SK-N-SH treated with all-trans-retinoic acid at 6 μM for 48 hours (cell line): ENCODE results near the gene CCDC89.

ENCODE experiments used
- ATAC-seq: fragments of 200-7000 bp; cut with Tn5 transposase; 3 replicates; pipeline ENCODE4 v1.9.1; 2020; ENCODE audit warnings: mild to moderate bottlenecking, moderate library complexity
- ARNTL ChIP-seq: fragments of 450-650 bp; formaldehyde crosslinking; IDR thresholded peaks from 2 replicates; pipeline ENCODE4 v1.5.0; 2020; ENCODE audit warnings: low read depth, mild to moderate bottlenecking, moderate library complexity, borderline replicate concordance
- BACH2 ChIP-seq: fragments of 250-450 bp; sonication (Bioruptor Pico); IDR thresholded peaks from 2 replicates; pipeline ENCODE4 v1.9.0; 2021; ENCODE audit warnings: mild to moderate bottlenecking, borderline replicate concordance
- CREB5 ChIP-seq: fragments of 250-450 bp; sonication (Bioruptor Pico); IDR thresholded peaks from 2 replicates; pipeline ENCODE4 v1.5.1; 2020; ENCODE audit warnings: low read depth, mild to moderate bottlenecking, moderate library complexity
- CSDC2 ChIP-seq: fragments of 250-450 bp; sonication (Bioruptor Pico); IDR thresholded peaks from 2 replicates; pipeline ENCODE4 v1.5.0; 2020; ENCODE audit warnings: mild to moderate bottlenecking, moderate library complexity
- CSRNP3 ChIP-seq: fragments of 250-450 bp; sonication (Bioruptor Pico); IDR thresholded peaks from 2 replicates; pipeline ENCODE4 v1.5.1; 2021; ENCODE audit warnings: mild to moderate bottlenecking, moderate library complexity
- ESRRG ChIP-seq: fragments of 250-450 bp; sonication (Bioruptor Pico); IDR thresholded peaks from 2 replicates; pipeline ENCODE4 v1.6.1; 2021; ENCODE audit warnings: mild to moderate bottlenecking
- ISL1 ChIP-seq: fragments of 250-450 bp; sonication (Bioruptor Pico); IDR thresholded peaks from 2 replicates; pipeline ENCODE4 v2.1.2; 2022; ENCODE audit warnings: mild to moderate bottlenecking, moderate library complexity
- OSR1 ChIP-seq: fragments of 250-450 bp; sonication (Bioruptor Pico); IDR thresholded peaks from 2 replicates; pipeline ENCODE4 v1.8.0; 2022; ENCODE audit warnings: moderate library complexity, mild to moderate bottlenecking, inconsistent platforms
- POU6F1 ChIP-seq: fragments of 250-450 bp; sonication (Bioruptor Pico); IDR thresholded peaks from 2 replicates; pipeline ENCODE4 v1.8.0; 2021; ENCODE audit warnings: low read depth, mild to moderate bottlenecking, moderate library complexity, borderline replicate concordance
- PPARA ChIP-seq: fragments of 250-450 bp; sonication (Bioruptor Pico); IDR thresholded peaks from 2 replicates; pipeline ENCODE4 v1.5.0; 2020; ENCODE audit warnings: mild to moderate bottlenecking, borderline replicate concordance
- RARB ChIP-seq: fragments of 250-450 bp; sonication (Bioruptor Pico); IDR thresholded peaks from 2 replicates; pipeline ENCODE4 v1.8.0; 2021; ENCODE audit warnings: mild to moderate bottlenecking, moderate library complexity
- SNAI2 ChIP-seq: fragments of 250-450 bp; sonication (Bioruptor Pico); IDR thresholded peaks from 2 replicates; pipeline ENCODE4 v1.5.0; 2020; ENCODE audit warnings: mild to moderate bottlenecking, moderate library complexity
- TCF4 ChIP-seq: fragments of 250-450 bp; sonication (Bioruptor Pico); IDR thresholded peaks from 2 replicates; pipeline ENCODE4 v1.8.0; 2021; ENCODE audit warnings: mild to moderate bottlenecking, moderate library complexity, borderline replicate concordance
- TOX ChIP-seq: fragments of 250-450 bp; sonication (Bioruptor Pico); IDR thresholded peaks from 2 replicates; pipeline ENCODE4 v1.8.0; 2021; ENCODE audit warnings: mild to moderate bottlenecking, moderate library complexity, borderline replicate concordance
- TSHZ2 ChIP-seq: fragments of 250-450 bp; sonication (Bioruptor Pico); IDR thresholded peaks from 2 replicates; pipeline ENCODE4 v1.5.0; 2020; ENCODE audit warnings: mild to moderate bottlenecking, moderate library complexity
- ZC3H10 ChIP-seq: fragments of 250-450 bp; sonication (Bioruptor Pico); IDR thresholded peaks from 2 replicates; pipeline ENCODE4 v1.5.1; 2021; ENCODE audit warnings: mild to moderate bottlenecking, moderate library complexity
- ZFP3 ChIP-seq: fragments of 250-450 bp; sonication (Bioruptor Pico); IDR thresholded peaks from 2 replicates; pipeline ENCODE4 v1.5.0; 2020; ENCODE audit warnings: mild to moderate bottlenecking, moderate library complexity
- ZFP30 ChIP-seq: fragments of 450-650 bp; formaldehyde crosslinking; IDR thresholded peaks from 2 replicates; pipeline ENCODE4 v1.5.0; 2022; ENCODE audit warnings: mild to moderate bottlenecking, moderate library complexity
- ZNF70 ChIP-seq: fragments of 450-650 bp; formaldehyde crosslinking; IDR thresholded peaks from 2 replicates; pipeline ENCODE4 v1.5.0; 2020; ENCODE audit warnings: mild to moderate bottlenecking, moderate library complexity

Gene CCDC89

GRCh38 chr11:85663080-85663752 lies 22.8 kb downstream of the CCDC89 start:
- no peak for ATAC-seq
- TF ChIP-seq ARNTL (CRISPR knock-in tag) (no peak), BACH2 (CRISPR knock-in tag) (no peak), ZNF70 (CRISPR knock-in tag) (no peak), SNAI2 (CRISPR knock-in tag) (no peak), POU6F1 (CRISPR knock-in tag) (no peak), ISL1 (CRISPR knock-in tag) (no peak), ZFP30 (no peak), ZC3H10 (CRISPR knock-in tag) (no peak), ESRRG (CRISPR knock-in tag) (no peak), TCF4 (no peak), ZFP3 (CRISPR knock-in tag) (no peak), OSR1 (CRISPR knock-in tag) (no peak), PPARA (no peak), CREB5 (no peak), RARB (no peak), TOX (CRISPR knock-in tag) (no peak)
- TF ChIP-seq, all 23 proteins: peak for 0

GRCh38 chr11:85661972-85662664 lies 23.9 kb downstream of the CCDC89 start:
- TF ChIP-seq CSDC2 (CRISPR knock-in tag) (no peak), TCF4 (peak; percentile 55; the same call in 1 of the 2 replicates)
- ATAC-seq = no peak

- no peak for ATAC-seq
- TF ChIP-seq ZC3H10 (CRISPR knock-in tag) (no peak), TSHZ2 (CRISPR knock-in tag) (0 out of 2 replicates have a peak, but pooled peaks have one; percentile 28), ZFP30 (no peak), ISL1 (CRISPR knock-in tag) (peak; percentile 99), BACH2 (CRISPR knock-in tag) (no peak), OSR1 (CRISPR knock-in tag) (no peak), TOX (CRISPR knock-in tag) (no peak), ZFP3 (CRISPR knock-in tag) (0 out of 2 replicates have a peak, but pooled peaks have one; percentile 12), ESRRG (CRISPR knock-in tag) (peak; percentile 76; the same call in 1 of the 2 replicates), CREB5 (peak; percentile 78; the same call in 1 of the 2 replicates), CSRNP3 (peak; percentile 47; the same call in 1 of the 2 replicates)
Observed at GRCh38 chr11:85658180-85658579, 27.8 kb downstream of the CCDC89 start.
